Endometrial microvascular endothelial cells (primary cell): ENCODE measurements around the gene VSTM4. TPM values are rescaled to one million over a fixed set of nuclear protein-coding genes. Genes with fewer than 3 reads are reported as not detected.

Source experiments
- in situ Hi-C: cut with HindIII; loops from 2 replicates; pipeline ENCODE4 v1.10.0; 2017; ENCODE audit warnings: low sequenced_read_pairs, low pct_unique_long_range_greater_than_20kb; ENCODE audit errors: inconsistent ontology term
- total RNA-seq: library from RNA; depleted of rRNA; stranded (reverse); fragments of >200 nt; gene quantifications from one replicate; pipeline ENCODE4 v1.2.3, GENCODE V29; 2015; ENCODE audit errors: inconsistent ontology term

The VSTM4 gene
- total RNA-seq, 1 donor from 2014 or later, result 0.56 TPM

DNA sequence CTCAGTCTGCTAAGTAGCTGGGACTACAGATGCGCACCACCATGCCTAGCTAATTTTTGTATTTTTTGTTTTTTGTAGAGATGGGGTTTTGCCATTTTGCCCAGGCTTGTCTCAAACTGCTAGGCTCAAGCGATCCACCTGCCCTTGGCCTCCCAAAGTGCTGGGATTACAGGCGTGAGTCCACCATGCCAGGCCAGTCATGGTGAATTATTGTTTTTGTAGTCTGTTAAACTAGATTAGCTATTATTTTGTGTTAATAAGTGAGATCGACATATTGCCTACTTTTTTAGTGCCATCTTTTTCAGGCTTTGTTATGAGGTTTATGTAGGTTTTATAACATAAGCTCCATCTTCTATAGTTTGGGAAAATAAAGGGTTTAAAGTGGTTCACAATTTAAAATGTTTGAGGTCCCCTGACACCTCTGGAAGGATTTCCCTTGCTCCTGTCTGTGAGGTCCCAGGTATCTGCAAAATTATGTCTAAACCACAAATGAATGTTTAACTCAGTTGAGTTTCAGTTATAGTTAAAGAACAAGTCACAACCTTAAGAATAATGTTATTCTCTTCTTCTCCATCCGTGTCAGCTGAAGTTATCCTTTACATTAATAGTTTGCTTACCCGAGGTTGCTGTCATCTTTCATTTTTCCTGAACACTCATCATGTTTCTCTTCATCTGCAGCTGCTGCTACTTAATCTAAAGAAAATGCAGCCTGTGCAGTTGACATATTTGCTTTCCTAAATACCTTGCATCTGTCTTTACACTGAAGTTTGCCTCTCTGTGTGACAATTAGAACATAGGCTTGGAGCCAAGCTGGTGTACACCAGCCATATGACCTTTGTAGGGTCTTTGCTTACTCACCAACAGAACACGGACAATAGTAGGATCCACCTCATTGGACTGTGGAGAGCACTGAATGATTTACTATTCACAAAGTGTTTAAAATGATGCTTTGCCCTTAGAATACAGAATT is 8.9 kb upstream of the VSTM4 start:
- in situ Hi-C loops, result no loop called here

DNA sequence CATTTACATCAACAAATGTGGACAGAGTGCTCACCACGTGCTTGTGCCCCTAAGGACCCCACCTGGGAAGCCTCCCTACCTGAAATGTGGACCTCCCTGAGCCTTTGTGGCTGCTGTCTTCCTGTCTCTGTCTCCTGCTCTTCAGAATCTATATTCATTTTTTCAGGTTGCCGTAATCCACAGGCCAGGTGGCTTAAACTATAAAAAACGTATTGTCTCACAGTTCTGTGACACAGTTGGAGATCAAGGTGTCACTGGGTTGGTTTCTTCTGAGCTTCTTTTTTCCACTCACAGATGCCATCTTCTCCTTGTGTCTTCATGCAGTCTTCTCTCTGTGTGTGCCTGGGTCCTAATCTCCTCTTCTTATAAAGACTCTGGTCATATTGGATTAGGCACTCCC is 5.6 kb upstream of the VSTM4 start:
- in situ Hi-C loops, result no loop called here

DNA sequence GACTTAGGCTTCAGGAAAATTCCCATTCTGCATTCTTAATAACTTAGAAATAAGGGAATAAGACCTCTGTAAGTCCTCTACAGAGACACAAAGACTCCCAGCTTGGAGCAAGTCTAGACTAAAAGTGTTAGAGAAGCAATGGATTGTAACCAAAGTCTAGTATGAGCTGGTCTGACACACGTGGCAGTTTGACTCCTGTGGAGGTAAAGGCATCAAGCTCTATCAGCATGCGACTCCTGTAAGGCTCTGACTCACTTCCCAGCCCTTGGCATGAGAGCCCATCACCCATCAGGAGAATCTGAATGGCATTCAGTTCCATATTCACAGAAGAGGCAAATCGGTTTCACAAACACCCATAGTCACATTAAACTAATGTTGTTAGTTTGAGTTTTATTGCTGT is 4.4 kb upstream of the VSTM4 start:
- in situ Hi-C loops, result no loop called here

DNA sequence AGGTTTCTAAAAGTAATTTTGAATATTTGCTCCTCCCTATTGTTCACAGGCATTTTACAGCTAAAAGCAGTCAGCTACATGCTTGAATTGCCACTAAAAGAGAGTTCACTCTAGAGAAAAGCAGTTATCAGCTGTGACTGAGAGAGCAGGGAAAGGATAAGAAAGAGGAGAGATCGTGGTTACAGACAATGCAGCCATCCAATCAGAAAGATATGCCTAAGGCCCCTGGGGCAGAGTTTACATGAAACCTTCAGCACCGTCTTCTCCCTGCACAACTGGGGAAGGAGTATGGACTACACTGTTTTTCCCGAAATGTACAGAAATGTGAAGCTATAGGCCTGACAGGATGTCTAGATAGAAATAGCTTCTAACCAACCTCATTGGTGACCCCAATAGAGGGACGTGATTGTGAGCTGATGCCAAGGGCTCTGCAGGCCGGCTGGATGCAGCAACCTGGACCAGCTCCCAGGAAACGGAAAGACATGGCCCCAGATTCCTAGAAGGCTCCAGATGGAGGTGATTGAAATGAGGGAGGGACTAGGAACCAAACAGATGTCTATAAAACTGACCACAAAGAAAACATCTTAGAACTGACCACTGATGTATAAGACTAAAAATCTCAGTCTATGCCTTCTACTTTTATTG is 3.2 kb upstream of the VSTM4 start:
- in situ Hi-C loops, result no loop called here

DNA sequence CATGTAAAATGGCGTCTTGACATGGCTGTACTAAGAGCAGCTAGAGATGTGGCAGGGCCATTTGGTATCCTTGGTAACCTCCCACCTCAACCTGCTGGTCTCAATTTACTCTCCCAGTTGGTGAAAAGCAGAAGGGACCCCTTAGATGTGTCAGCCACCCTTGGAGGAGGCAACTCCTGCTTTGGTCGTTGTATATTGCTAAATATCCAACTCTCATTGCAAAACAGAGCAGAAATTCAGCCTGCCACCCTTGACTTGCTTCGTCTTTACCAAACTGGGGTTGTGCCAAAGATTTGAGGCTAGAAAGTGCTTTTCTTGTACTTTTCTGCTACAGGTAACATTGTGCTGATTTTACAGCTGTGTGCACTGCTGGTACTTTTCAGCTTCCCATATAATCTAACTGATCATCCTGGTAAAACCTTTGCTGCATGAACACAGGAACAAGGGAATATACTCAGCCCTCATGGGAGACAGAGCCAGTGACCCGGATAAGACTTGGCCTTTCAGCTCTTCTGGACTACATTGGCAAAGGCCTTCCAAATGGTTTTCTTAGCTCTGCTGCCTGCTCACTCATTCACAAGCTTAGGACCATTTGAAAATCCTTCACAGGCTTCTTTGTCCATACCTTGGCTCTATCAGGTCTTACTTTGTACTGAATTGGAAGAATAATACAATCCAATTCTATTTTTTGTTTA is 2.2 kb upstream of the VSTM4 start:
- in situ Hi-C loops, result no loop called here

DNA sequence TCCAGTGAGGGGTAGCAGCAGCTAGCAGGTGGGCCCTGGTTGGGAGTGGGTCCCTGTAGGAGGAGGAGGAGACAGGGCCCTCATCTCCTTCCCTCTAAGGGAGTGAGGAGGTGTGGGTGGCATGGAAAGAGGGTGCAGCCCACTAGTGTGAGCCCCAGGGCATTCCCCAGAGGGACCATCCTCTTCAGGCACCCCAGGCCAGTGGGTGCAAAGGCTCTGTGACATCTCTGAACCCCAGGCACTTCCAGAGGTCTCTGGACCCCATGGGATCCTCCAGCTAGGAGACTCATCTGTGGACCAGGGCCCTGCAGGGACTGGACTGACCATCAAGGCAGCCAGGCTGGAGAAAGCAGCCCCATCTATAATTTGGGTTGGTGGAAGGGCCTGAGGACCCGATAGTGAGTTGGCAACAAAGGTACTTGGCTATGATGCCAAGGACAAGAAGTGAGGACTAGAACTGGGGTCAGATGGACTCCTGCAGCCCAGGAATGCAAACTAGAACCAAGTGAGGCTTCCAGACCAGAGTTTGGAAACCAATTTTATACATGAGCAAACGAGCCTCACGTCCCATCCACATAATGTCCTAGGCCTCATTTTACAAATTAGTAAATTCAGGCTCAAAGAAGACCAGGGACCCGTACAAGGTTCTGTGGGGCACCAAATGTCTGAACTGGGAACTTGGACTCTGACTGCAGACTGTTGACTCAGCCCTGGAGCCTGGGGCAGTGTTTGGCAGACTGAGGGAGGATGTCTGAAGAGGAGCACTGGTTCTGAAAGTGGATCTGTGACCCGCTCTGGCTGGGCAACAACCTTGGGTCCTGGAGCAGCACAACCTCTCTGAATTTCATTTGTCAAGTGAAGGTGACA is 1.4 kb upstream of the VSTM4 start:
- in situ Hi-C loops, result no loop called here

DNA sequence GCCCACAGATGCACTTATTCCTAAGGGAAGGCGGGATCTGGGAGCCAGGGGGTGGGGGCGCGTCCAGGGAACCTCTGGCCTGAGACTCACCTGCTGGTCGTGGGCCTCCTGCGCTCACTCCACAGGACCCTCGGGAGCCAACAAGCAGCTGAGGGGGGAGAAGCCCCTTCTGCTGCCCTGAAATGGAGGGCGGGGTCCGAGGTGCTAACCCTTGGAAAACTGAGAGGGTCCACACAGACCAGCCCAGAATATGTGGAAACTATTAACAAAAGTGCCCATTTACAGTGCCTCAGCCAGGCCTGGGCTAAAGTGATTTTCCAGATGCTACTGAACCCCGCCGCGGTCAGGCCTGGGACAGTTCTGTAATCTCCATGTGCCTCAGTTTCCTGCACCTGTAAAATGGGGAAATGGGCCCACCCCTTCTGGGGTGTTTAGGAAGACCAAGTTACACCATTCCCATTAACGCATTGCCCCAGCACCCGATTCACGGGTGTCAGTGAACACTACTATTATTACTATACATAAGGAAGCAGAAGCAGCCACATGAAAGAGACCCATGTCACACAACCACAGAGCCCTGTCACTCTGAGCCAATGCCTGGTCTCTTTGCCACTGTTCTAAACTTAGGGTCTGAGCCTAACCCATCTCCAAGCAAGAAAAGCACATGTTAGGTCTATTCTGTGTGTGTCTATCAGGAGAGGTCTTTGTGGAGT is 630 bp upstream of the VSTM4 start:
- in situ Hi-C loops, result no loop called here

DNA sequence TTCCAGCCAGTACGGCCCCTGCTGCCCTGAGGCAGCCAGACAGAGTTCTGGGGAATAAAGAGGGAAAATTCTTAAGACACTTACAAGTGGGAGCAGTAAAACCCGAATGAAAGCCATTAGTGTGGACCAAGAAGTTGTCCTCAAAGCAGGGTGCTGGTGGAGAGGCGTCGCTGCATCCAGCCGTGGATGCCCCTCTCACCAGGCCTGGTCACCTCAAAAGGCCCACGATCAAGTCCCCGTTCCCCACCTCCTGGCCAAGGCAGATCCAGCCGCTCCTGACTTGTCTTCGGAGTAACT is 656 bp downstream of the VSTM4 start:
- in situ Hi-C loops, result no loop called here

DNA sequence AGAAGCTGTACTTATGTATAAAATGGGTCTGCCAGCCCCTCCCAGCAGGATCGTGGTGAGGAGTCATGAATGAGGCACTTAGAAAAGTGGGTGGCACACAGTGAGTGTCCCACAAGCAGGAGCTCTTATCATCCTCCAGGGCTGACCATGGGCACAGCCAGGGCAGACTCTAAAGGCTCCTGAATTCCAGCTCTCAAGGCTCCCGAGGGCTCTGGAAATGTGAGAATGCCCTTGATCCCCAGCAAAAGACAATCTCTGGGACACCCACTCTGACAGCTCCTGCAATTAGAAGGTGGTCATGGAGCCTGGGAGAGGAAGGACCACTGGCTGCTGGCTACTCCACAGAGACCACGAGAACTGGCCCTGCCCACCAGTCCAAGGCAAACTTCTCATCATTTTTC is 1.6 kb downstream of the VSTM4 start:
- in situ Hi-C loops, result no loop called here

DNA sequence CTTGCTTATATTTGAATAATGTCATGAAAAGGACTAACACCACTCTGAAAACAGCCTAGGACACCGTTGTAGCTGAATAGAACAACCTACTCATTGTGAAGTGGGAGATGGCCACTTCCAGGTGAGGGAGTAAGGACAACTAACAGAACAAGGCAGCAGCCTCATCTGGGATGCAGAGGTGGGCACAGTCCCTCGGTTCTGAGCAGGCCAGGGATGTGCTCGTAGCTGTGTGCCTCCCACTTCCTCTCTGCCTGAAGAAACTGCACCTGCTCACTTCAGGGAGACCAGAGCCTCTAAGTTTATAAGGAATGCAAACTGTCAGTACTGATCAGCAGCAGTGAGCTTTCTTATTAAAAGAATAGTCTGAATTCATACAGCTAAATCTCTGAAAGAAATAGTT is 2.5 kb downstream of the VSTM4 start:
- in situ Hi-C loops, result no loop called here

DNA sequence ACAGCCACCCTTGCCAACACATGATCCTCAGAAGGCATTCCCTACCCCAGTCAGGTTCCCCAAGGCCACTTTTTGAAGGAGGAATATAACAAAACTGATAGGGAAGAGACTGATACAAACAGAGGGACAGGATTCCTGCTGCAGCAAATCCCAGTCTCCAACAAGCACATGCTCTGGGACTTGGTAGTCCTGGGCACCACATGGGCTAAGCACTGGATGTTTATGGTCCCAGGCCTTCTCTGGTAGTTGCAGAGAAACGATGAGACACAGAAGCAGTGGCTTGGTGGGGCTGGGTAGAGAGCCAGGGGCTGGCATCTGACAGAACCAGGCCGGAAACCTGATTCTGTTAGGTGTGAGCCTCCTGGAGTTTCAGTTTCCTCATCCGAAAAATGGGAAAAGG is 3.2 kb downstream of the VSTM4 start:
- in situ Hi-C loops, result no loop called here

DNA sequence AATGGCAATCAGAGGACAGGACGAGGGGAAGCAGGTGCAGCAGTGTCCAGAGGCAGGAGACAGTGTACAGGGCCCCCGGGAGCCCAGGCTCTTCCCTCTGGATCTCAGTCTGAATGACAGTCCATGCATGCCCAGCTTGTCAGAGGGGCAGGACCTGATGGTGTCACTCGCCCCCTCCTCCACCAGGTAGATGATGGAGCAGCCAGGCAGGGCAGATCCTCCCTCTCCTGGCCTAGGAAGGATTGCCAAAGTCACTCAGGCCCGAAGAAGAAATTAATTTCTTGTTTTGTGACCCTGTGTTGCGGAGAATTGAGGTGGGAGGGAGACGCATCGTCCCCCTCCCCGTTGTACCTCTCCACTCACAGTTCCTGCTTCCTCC is 4.0 kb downstream of the VSTM4 start:
- in situ Hi-C loops, result no loop called here

DNA sequence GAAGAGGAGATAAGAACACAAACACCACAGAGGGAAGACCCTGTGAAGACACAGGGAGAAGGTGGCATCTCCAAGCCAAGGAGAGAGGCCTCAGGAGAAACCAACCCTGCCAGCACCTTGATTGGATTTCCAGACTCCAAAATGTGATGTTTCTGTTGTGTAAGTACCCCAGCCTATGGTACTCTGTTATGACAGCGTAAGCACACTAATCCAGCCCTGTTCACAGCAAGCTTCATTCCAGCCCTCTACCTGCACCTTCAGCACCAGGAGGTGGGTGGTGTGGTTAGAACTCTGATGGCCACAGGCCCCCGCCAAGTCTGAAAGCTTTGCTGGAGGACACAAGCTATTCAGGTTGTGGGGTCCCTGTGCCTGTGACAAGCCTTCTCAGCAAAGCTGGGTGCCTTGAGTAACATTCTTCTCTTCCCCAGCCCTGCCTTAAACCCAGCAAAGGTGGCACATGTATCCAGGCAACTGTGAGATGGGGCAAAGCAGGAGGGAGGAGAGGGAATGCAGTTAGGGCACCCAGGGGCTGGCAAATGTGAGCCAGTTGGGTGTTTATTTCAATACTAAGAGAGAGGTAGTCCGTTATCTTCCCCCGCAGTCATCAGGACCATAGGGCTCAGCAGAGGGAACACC is 4.5 kb downstream of the VSTM4 start:
- in situ Hi-C loops, result no loop called here

DNA sequence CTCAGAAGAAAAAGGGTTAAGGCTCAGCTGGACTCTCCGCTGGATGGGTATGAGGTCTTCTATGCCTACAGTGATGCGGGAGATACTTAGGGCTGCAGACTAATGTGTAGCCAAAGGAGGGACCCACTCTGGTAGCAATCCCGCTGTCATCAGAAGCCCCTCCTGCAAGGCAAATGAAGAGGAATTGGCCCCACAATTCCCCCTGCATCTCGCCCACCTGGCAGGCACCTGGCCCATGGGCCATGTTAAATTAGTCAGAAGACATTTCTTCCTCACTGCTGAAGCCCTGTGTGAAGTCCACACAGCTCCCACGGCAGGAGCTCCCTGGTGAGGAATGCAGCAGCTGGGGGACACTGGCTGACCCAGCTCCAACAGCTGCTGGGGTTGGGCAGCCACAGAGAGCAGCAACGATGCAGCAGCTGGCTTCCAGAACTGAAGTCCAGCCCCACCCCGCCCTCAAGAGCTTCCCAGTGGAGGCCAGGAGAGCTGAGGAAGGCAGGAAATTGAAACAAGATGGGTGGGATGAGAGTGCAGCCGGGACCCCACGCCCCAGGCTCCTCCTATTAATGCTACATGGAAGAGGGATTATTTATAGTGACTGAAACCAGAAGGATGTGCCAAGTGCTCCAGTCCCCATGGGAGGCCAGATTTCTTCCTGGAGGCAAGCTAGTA is 5.5 kb downstream of the VSTM4 start:
- in situ Hi-C loops, result no loop called here

DNA sequence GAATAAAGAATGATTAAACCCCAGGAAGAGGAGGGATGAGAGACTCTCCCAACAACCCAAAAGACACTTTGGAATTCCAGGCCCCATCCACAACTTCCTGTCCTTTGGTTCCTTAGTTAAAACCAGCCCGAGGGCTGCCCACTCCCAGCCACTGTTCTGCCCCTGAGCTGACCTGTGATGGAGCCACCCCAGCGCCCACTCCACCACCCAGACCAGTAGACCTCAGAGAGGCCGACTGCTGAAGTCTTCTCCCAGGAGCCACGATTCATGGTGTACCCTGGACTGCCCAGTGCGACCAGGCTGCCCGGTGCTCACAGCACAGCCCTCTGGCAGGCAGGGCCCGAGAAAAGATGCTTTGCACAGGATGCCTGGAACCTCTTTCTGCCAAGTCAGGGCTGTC is 6.7 kb downstream of the VSTM4 start:
- in situ Hi-C loops, result no loop called here

DNA sequence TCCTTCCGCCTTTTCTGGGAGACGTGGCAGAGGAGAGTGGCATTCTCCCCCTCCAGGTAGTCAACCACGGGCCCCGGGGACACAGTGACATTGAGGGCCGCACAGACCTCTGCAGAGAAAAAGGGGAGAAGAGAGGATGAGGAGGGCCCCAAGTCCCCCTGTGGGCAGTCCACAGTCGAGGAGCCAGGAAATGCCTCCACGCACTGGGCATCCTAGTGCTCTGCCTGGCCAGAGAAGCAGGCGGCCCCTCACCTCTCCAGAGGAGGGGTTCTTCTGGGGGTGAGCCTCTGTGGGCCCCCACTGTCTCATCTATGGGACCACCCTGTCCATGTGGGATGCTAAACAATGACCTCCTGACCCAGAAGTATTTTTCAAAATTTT is 7.4 kb downstream of the VSTM4 start:
- in situ Hi-C loops, result no loop called here

DNA sequence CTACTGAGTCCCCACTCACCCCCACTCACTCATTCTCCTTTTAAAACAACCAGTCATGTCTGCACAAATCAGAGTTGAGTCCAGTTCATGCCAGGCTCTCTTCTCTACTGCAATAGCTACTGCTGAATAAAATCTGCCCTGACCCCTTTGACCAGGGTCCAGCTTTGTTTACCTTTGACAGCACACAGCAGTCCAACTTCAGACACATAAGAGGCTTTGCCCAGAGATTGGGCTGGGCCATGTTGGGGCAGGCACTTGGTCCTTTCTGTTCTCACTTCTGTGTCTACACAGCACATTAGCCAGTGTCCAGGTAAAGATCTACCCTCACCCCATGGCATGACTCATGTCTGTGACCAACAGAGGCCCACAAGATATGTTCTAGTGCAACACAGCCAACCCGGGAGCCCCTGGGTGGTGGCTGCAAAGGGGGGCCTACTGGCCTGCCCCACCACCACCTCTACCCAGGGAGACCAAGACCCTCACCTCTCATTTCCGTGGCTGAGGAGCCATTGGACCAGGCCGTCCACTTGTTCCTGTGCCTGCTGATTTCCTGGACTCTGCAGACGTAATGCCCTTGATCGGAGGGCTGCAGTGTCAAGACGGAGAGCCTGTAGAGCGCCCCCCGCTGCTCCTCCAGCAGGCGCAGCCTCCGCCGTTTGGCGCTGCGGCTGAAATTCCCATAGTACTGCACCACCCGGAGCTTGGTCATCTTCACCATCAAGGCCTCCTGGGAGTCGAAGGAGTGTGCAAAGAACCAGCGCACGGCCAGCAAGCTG is 8.0 kb downstream of the VSTM4 start:
- in situ Hi-C loops, result no loop called here
